ENCODE results near the gene SERPINA5.

SERPINA5 gene

GRCh38 chr14:94582199-94582750, 1.0 kb downstream of the SERPINA5 start:
- Histone ChIP-seq H3K4me1 (ENCODE audit: control insufficient read depth in 1 of 2, insufficient read depth in 1 of 2, low read depth in 1 of 2, low read length in 1 of 2) (no peaks in the 10 kb centered on the region), H3K27ac (no peak overlapping the region), H3K9me3 (no peaks in the 10 kb centered on the region), H3K36me3 (no peaks in the 10 kb centered on the region), H3K4me3 (ENCODE audit: low read depth in 1 of 2, low read length in 1 of 2) (no peak overlapping the region), H3K27me3 (peaks cover 12% of the 10 kb centered on the region)
- no peak for TF ChIP-seq CTCF (IDR thresholded peaks at IDR 0.05)

GRCh38 chr14:94582851-94583250, 1.6 kb downstream of the SERPINA5 start:
- Histone ChIP-seq H3K4me3 (ENCODE audit: low read depth in 1 of 2, low read length in 1 of 2) (no peak overlapping the region), H3K27me3 (peaks cover 12% of the 10 kb centered on the region), H3K9me3 (no peaks in the 10 kb centered on the region), H3K36me3 (no peaks in the 10 kb centered on the region), H3K27ac (no peak overlapping the region), H3K4me1 (ENCODE audit: control insufficient read depth in 1 of 2, insufficient read depth in 1 of 2, low read depth in 1 of 2, low read length in 1 of 2) (no peaks in the 10 kb centered on the region)
- no peak for TF ChIP-seq CTCF (IDR thresholded peaks at IDR 0.05)

DNA sequence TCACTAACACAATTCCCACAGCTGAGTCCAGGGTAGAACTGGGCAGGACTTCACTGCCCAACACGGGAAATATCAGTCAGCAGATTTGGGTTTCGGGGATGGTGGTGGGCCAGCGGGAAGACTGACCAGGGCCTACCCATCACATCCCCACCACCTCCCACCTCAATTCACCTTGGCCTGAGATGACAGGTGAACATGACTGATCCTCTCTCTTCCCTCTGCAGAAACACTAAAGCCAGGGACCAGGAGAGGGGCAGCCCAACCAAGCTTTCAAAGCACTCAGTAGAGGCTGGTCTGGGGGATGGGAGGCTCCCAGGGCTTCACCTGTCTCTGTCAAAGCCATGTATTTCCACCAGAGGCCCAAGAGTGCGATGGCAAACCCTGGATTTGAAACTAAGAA, 2.3 kb downstream of the SERPINA5 start:
- Histone ChIP-seq H3K4me3 (ENCODE audit: low read depth in 1 of 2, low read length in 1 of 2) (no peak overlapping the region), H3K27ac (no peak overlapping the region), H3K9me3 (no peaks in the 10 kb centered on the region), H3K36me3 (no peaks in the 10 kb centered on the region), H3K4me1 (ENCODE audit: control insufficient read depth in 1 of 2, insufficient read depth in 1 of 2, low read depth in 1 of 2, low read length in 1 of 2) (no peaks in the 10 kb centered on the region), H3K27me3 (peaks cover 12% of the 10 kb centered on the region)
- no peak for TF ChIP-seq CTCF (IDR thresholded peaks at IDR 0.05)

DNA sequence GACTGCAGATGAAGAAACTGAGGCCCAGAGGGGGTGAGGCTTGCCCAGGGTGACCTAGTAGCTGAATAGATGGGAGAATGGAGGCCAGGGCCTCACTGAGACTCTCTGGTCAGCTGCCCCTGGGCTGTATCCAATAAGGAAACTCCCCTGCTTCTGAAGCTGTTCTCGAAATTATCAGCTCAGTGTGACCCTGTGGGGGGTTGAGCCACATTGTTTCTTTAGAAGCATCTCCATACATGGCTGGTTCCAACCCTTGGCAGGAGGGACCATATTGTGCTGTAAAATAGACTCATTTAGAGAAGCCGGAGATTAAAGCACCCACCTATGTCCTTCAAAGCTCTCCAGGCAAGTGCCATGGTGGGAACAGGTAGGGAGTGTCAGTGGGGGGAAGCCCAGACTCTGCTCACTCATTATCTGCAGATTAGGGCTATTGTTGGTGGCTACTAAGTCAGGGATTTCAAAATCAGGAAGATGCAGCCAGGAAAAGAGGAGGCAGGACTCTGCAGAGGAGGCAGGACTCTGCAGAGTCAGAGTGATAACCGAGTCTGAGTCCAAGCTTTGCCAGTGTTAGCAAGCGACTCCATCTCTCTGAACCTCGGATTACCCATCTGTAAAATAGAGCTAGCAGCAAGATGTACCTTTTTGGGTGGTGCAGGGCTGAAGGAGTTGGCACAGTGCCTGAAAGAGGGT, 3.5 kb downstream of the SERPINA5 start:
- no peaks in the 10 kb centered on the region for H3K9me3 ChIP-seq

DNA sequence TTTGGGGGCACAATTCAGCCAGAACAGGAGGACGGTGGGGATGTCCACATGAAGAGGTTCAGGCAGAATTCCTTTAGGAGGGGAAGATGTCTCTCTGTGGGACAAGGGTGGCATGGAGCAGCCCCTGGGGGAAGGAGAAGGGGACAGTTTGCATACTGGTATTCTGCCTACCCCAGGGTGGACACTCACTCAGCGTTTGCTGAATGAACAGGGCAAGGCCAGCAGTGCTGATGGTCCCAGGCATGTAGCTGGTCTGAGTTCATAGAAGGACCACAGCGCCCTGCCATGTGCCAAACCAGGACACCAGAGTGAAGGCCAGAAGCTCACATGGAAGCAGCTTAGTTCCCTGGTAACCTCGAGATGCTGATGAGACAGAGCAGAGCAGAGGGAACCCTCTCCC, 5.4 kb downstream of the SERPINA5 start:
- peaks cover under 1% of the 10 kb centered on the region for H3K27me3 ChIP-seq
- H3K27ac ChIP-seq = no peak overlapping the region
- no peak overlapping the region for H3K4me3 ChIP-seq (ENCODE audit: low read depth in 1 of 2, low read length in 1 of 2)
- H3K9me3 ChIP-seq = no peaks in the 10 kb centered on the region
- H3K4me1 ChIP-seq (ENCODE audit: control insufficient read depth in 1 of 2, insufficient read depth in 1 of 2, low read depth in 1 of 2, low read length in 1 of 2) = no peaks in the 10 kb centered on the region
- no peak for TF ChIP-seq CTCF (IDR thresholded peaks at IDR 0.05)
- H3K36me3 ChIP-seq = no peaks in the 10 kb centered on the region

More for the DNA sequence above, 3.5 kb downstream of the SERPINA5 start:
- no peak for TF ChIP-seq CTCF (IDR thresholded peaks at IDR 0.05)
- Histone ChIP-seq H3K27me3 (peaks cover 12% of the 10 kb centered on the region), H3K36me3 (no peaks in the 10 kb centered on the region), H3K27ac (no peak overlapping the region), H3K4me3 (ENCODE audit: low read depth in 1 of 2, low read length in 1 of 2) (no peak overlapping the region), H3K4me1 (ENCODE audit: control insufficient read depth in 1 of 2, insufficient read depth in 1 of 2, low read depth in 1 of 2, low read length in 1 of 2) (no peaks in the 10 kb centered on the region)

Data from neutrophil (primary cell).